ENCODE data around the gene KIAA0513. TPM values are rescaled to one million over a fixed set of nuclear protein-coding genes. Genes with fewer than 3 reads are reported as not detected.

Gene KIAA0513
- total RNA-seq, 1 experiment from 2014 or later = 8.7 TPM

GRCh38 chr16:84999200-84999599 is 28.4 kb upstream of the KIAA0513 start:
- H3K27me3 ChIP-seq (ENCODE audit: control insufficient read depth, insufficient read depth, low read length) = no peaks in the 10 kb centered on the region
- H3K27ac ChIP-seq (ENCODE audit: low read length) = peak overlapping the region; percentile 97
- POLR2A ChIA-PET = no interaction called here
- H3K9me3 ChIP-seq (ENCODE audit: control insufficient read depth, insufficient read depth, low read depth, low read length) = no peaks in the 10 kb centered on the region
- CTCF ChIA-PET = no interaction called here
- TF ChIP-seq POLR2AphosphoS5 (IDR thresholded peaks at IDR 0.05; ENCODE audit: low read depth, low read length) (peak; percentile 40; the same call in 1 of the 2 replicates), TCF7L2 (IDR thresholded peaks at IDR 0.05; ENCODE audit: low read depth, low read length) (no peak)
- H3K4me1 ChIP-seq (ENCODE audit: control insufficient read depth, insufficient read depth, low read length) = peaks cover 76% of the 10 kb centered on the region
- DNase-seq (ENCODE audit: low read depth, low spot score) (no peak), ATAC-seq (no peak)
- in situ Hi-C loops (cut with HindIII; ENCODE audit: low pct_unique_long_range_greater_than_20kb, low sequenced_read_pairs) = no loop called here
- H3K4me3 ChIP-seq (ENCODE audit: low read depth in 2 of 2, low read length in 2 of 2) = no peak overlapping the region
- intact Hi-C loops (cut with micrococcal nuclease; ENCODE audit: unreplicated experiment) = no loop called here
- BruUV-seq (replicated peaks) = no TSS peak
- H3K36me3 ChIP-seq (ENCODE audit: control insufficient read depth, insufficient read depth, low read length) = 0 out of 2 replicates have a peak, but pooled peaks cover 3% of the 10 kb centered on the region

GRCh38 chr16:84999857-85000480 is 27.6 kb upstream of the KIAA0513 start:
- CTCF ChIA-PET = no interaction called here
- TF ChIP-seq SIN3A (IDR thresholded peaks at IDR 0.05; ENCODE audit: borderline replicate concordance, insufficient read depth, low read depth, low read length) = no peak
- TF ChIP-seq REST (IDR thresholded peaks at IDR 0.05; ENCODE audit: insufficient read depth in 1 of 2, low read depth in 2 of 2, low read length in 1 of 2) = no peak
- TF ChIP-seq CTCF (IDR thresholded peaks at IDR 0.05) = no peak
- no peak for TF ChIP-seq TCF7L2 (IDR thresholded peaks at IDR 0.05; ENCODE audit: low read depth, low read length)
- TF ChIP-seq POLR2AphosphoS5 (IDR thresholded peaks at IDR 0.05; ENCODE audit: low read depth, low read length) = no peak
- BruUV-seq (replicated peaks) = no TSS peak
- in situ Hi-C loops (cut with HindIII; ENCODE audit: low pct_unique_long_range_greater_than_20kb, low sequenced_read_pairs) = no loop called here
- no peak for DNase-seq (ENCODE audit: low read depth, low spot score)
- no peak overlapping the region; a peak in 1 of 4 replicates for H3K4me3 ChIP-seq (ENCODE audit: low read depth in 2 of 2, low read length in 2 of 2)
- 0 out of 2 replicates have a peak, but pooled peaks cover 3% of the 10 kb centered on the region for H3K36me3 ChIP-seq (ENCODE audit: control insufficient read depth, insufficient read depth, low read length)
- intact Hi-C loops (cut with micrococcal nuclease; ENCODE audit: unreplicated experiment) = no loop called here
- H3K4me1 ChIP-seq (ENCODE audit: control insufficient read depth, insufficient read depth, low read length) = peaks cover 74% of the 10 kb centered on the region
- H3K9me3 ChIP-seq (ENCODE audit: control insufficient read depth, insufficient read depth, low read depth, low read length) = no peaks in the 10 kb centered on the region
- peak overlapping the region; percentile 97 for H3K27ac ChIP-seq (ENCODE audit: low read length)
- POLR2A ChIA-PET = no interaction called here
- no peaks in the 10 kb centered on the region for H3K27me3 ChIP-seq (ENCODE audit: control insufficient read depth, insufficient read depth, low read length)
- no peak for ATAC-seq

- ChIA-PET CTCF (no interaction called here), POLR2A (no interaction called here)
- intact Hi-C loops (cut with micrococcal nuclease; ENCODE audit: unreplicated experiment) (no loop called here), in situ Hi-C loops (cut with HindIII; ENCODE audit: low pct_unique_long_range_greater_than_20kb, low sequenced_read_pairs) (no loop called here)
- 0 out of 2 replicates have a peak, but pooled peaks cover 3% of the 10 kb centered on the region for H3K36me3 ChIP-seq (ENCODE audit: control insufficient read depth, insufficient read depth, low read length)
- H3K9me3 ChIP-seq (ENCODE audit: control insufficient read depth, insufficient read depth, low read depth, low read length) = no peaks in the 10 kb centered on the region
- peak overlapping the region; percentile 97 for H3K27ac ChIP-seq (ENCODE audit: low read length)
- H3K4me3 ChIP-seq (ENCODE audit: low read depth in 2 of 2, low read length in 2 of 2) = peak overlapping the region; percentile 33 to 59
- no TSS peak for BruUV-seq (replicated peaks)
- DNase-seq (ENCODE audit: low read depth, low spot score) (no peak), ATAC-seq (no peak)
- H3K4me1 ChIP-seq (ENCODE audit: control insufficient read depth, insufficient read depth, low read length) = peaks cover 76% of the 10 kb centered on the region
- H3K27me3 ChIP-seq (ENCODE audit: control insufficient read depth, insufficient read depth, low read length) = no peaks in the 10 kb centered on the region
- no peak for TF ChIP-seq SIN3A (IDR thresholded peaks at IDR 0.05; ENCODE audit: borderline replicate concordance, insufficient read depth, low read depth, low read length)
- no peak for TF ChIP-seq REST (IDR thresholded peaks at IDR 0.05; ENCODE audit: insufficient read depth in 1 of 2, low read depth in 2 of 2, low read length in 1 of 2)
- TF ChIP-seq CTCF (IDR thresholded peaks at IDR 0.05) = no peak
These were observed 25.5 kb upstream of the KIAA0513 start for GRCh38 chr16:85002099-85002541.
